Measurements from ENCODE around the gene LCE1D.

LCE1D gene

GRCh38 chr1:152817309-152817708 lies 20.8 kb downstream of the LCE1D start:
- no peak for DNase-seq

GRCh38 chr1:152823294-152823693 lies 26.8 kb downstream of the LCE1D start:
- no peak for DNase-seq

GRCh38 chr1:152824964-152825363 lies 28.4 kb downstream of the LCE1D start:
- no peak for DNase-seq

- no peak for DNase-seq
These were observed 30.7 kb downstream of the LCE1D start, which contains the start of gene LCE1A for GRCh38 chr1:152827173-152827572. Gene LCE1A (plus strand): TSS chr1:152827473. CDS start chr1:152827473, 0 bp downstream.

GRCh38 chr1:152836870-152837269 lies 40.3 kb downstream of the LCE1D start:
- no peak for DNase-seq

- DNase-seq: no peak
These were observed 46.0 kb downstream of the LCE1D start, which contains the start of gene LCE6A for GRCh38 chr1:152842556-152842955. Gene LCE6A (plus strand): TSS chr1:152842856. CDS start chr1:152843521, 665 bp downstream.

Measured in NCI-H1105 (cell line).